Dermis blood vessel endothelial cell (primary cell): Measurements from ENCODE around the gene G3BP2. TPM values are rescaled to one million over a fixed set of nuclear protein-coding genes. Genes with fewer than 3 reads are reported as not detected.
"Not testable (repeated sequence)": the region's sequence is repeated elsewhere in the genome, so short reads cannot be mapped to it uniquely, and the experiment has no call there.

Experiments
- DNase-seq: peaks from one replicate; pipeline ENCODE4 v3.0.0; 2010
- total RNA-seq: library from RNA; depleted of rRNA; stranded (reverse); fragments of >200 nt; gene quantifications from 2 replicates; pipeline ENCODE4 v1.2.3, GENCODE V29; 2014

Gene G3BP2
- 239 and 264 TPM in 2 replicates for total RNA-seq

DNA sequence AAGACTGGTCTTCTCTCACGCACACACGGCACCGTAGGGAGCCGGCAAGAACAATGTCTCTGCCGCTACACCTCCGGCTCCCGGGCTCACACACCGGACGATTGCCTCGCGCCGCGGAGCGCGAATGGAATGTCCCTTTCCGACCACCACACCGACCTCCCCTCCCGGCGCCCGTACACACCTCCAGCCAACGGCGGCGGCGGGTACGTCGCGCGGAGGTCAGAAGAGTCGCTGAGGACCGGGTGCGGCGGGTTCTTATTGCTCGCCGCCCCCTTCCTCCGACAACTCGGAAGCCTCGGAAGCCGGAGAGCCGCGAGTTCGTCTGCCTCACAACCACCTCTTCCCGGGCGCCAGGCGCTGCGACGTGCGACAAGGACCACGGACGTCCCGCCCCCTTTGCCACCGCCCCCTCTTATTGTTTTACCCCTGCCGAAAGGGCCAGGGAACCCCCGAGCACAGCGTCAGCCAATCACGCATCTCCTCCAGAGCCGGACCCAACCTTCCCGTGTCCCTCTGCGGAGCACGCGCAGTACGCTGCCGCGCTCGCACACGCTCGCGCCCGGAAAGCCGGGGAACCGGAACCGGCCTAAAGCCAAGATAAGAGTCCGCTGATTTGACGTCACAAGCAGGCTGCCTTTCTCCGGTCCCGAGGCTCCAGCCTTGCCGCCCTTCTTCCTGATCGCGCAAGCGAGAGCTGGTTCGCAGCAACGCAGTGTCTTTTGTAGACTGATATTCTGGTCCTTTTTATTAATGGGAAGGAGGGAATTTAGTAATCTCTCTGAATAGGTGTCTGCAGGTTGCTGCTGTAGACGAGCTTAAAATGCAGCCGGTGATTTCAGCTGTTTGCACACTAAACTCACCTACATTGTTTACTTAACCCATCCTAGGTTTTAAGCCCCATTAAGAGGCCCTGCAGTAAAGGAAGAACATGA is at the start of gene G3BP2:
TSS of gene G3BP2 (minus strand) at position 385 of the 932 bp plus-strand sequence. CDS start 11,386 bp downstream, outside the sequence.
- DNase-seq, result peak; percentile 100

GRCh38 chr4:75722417-75722816 is 49.2 kb upstream of the G3BP2 start:
- no peak for DNase-seq

DNA sequence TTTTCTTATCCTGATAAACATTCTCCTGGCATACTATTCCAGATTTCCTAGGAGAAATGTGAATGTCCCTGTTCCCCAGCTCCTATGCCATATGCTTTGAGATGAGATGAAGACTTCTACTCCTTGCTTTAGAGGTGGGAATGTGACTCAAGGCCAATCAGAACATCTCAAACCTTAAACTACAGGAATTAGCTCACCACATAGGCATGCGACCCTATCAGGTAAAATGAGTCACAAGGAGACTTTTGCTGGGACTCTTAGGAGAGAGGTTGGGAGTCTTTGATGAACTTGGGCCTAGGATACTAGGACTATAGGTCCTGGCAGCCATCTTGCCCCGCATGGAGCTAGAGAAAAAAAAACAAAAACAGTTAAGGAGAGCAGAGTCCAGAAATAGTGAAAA is 45.3 kb upstream of the G3BP2 start:
- DNase-seq, result peak; percentile 20

DNA sequence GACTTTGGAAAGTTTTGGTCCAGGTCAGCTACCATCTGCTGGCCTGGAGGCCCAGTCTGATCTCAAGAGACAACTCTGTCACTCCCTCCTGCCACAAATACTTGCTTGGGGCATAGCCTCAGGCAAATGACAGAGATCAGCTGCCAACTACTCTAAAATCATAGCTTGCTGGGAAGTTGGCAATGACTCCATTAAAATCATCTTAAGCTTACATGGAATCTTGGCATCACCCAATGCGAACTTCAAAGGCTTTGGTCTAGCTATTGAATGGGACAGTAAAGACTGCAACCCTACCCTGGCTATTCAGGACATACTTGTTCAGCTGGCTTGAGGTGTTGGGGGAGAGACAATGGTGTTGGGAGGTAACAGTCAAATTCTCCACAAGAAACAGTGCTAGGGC is 44.2 kb upstream of the G3BP2 start:
- DNase-seq, result no peak

- DNase-seq, result not testable (repeated sequence)
These were observed 42.8 kb upstream of the G3BP2 start for GRCh38 chr4:75716054-75716453.

- DNase-seq, result no peak
These were observed 42.0 kb upstream of the G3BP2 start for GRCh38 chr4:75715105-75715799.

DNA sequence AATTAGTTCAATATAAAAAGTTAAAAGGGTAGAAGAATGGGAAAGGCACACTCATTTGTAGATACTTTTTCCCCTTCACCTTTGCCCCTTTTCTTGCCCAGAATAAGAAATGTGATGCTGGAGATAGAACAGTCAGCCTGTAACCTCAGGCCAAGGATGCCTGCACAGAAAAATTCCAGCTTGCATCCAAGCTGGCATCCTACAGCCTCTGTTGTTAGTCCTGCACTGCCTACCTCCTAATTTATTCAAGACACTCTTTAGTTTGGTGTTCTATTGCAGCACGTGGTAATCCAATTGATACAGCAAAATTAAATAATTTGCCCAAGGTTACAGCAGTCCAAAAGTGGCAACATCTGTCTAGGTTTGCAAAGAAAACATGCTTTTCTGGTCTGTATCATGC is 41.5 kb upstream of the G3BP2 start:
- no peak for DNase-seq

DNA sequence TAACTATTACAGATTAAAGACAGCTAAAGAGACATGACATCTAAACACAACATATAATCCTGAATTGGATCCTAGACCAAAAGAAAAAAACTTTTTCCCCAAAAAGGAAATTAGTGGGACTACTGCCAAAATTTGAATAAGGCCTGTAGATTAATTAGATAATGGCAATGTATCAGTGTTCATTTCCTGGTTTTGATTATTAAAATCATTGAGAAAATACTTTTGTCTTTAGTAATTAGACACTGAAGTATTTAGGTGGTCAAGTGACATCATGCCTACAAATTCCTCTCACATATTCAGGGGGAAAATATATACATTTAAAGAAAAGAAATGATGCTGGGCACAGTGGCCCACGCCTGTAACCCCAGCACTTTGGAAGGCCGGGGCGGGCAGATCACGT is 40.8 kb upstream of the G3BP2 start:
- no peak for DNase-seq

- peak; percentile 84 for DNase-seq
These were observed 37.0 kb upstream of the G3BP2 start for GRCh38 chr4:75710246-75710645.

GRCh38 chr4:75708218-75708691 is 35.0 kb upstream of the G3BP2 start:
- peak; percentile 20 for DNase-seq

DNA sequence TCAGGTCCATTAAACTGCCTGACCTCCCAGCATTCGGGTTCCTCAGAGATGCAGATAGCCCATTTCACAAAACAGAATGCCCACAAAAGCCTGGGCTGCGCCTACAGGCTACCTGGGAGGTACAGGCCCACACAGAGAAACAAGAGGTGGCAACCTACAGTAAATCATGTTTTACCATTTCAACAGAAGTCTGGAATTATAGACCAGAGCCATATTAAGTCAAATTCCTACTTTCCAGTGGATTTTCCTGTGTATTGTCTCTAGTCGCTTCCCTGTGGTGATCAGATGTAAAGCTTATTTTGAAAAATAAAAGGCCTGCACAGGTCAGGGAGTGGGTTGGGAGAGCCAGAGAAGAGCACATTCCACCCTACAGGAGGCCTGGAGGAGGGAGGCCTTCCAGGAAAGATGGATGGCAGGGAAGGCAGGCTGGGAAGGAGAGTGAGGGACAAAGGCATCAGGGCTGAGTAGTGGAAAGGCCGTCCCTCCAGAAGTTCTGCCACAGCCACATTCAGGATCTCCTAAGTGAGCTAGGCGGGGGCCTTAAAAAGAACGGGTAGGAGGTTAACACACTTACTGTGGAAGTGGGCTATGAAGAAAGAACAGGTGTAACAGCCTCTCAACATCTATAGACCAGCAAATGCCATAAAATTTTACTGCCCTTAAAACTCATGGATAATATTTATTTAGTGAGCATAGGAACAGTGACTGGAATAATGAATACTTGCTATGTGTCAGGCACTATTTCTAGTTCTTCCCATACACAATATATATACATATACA is 32.2 kb upstream of the G3BP2 start:
- no peak for DNase-seq

DNA sequence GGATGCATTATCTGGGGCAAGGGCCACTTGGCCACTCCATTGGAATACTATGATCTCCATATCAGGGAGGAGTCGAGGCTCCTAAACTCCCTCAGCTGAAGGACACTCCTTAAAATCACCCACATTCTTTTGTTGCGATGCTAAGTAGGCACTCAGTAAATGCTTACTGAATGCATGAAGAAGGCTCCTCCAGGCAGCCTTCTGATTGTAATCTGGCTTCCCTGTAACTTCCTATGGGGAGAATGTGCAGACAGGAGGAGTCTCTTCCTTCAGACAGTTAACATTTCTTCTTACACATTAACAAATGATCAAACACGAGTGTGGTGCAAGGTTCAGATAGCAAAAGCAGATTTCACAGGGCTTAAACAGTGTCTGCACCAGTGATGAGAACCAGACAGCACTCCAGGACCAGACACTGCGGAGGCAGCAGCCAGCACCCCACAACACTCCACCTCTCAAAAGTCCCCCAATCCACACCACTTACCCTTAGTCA is 29.8 kb upstream of the G3BP2 start:
- no peak for DNase-seq

- DNase-seq, result no peak
These were observed 26.1 kb upstream of the G3BP2 start for GRCh38 chr4:75699299-75699698.

DNA sequence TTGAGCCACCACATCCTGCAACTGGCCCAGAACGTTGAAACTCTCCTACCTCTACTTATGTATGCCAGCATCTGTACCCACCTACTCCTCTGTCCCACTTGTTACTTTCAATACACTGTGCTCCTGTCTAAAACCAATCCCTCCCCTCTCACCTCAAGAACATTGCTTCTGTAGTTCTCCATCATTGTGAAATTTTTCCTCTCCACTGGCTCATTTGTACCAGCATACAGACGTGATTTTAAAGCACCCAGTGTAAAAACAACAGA is 25.7 kb upstream of the G3BP2 start:
- no peak for DNase-seq

DNA sequence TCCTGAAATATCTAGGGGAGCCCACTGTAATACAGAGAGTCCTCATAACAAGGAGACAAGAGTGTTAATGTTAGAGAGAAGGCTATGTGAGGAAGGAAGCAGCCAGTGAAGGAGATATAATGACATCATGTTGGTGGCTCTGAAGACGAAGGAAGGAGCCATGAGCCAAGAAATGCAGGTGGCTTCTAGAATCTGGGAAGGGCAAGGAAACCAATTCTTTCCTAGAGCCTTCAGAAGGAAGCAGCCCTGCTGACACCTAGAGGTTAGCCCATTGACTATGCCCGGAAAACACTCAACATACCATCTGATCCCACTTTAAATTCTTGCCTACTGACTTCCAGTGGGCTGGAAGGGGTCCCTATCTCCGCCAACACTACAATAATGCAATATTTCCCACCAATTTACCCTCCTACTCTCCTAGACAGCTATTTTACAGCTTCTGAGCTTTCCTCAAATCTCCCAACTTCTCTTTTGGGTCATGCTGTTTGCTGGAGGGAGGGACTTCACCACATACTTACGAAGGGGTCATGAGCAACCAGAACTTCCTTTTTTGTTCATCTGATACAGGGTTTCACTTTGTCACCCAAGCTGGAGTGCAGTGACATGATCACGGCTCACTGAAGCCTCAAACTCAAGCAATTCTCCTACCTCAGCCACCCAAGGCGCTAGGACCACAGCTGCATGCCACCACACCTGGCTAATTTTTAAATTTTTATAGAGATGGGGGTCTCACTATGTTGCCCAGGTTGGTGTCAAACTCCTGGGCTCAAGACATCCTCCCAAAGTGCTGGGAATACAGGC is 25.2 kb upstream of the G3BP2 start:
- DNase-seq, result peak; percentile 24

DNA sequence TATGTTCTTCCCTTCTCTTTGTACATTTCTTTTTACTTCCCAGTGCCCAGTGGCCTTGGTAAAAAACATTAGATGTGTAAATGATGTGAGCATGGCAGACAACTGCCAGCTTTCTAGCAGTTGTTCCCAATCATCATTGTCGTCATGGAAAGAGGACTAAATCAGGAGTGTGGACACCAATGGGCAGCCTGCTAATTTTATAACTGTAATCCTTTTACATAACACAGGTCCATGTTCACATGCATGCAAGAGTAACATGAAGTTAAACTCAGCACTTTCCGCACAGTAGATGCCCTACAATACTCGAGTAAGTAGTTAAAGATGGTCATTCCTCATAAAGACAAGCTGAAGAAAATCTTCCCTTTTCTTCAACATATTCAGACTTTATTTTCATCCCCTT is 23.4 kb upstream of the G3BP2 start:
- DNase-seq, result no peak

GRCh38 chr4:75696071-75696470 is 22.9 kb upstream of the G3BP2 start:
- no peak for DNase-seq

DNA sequence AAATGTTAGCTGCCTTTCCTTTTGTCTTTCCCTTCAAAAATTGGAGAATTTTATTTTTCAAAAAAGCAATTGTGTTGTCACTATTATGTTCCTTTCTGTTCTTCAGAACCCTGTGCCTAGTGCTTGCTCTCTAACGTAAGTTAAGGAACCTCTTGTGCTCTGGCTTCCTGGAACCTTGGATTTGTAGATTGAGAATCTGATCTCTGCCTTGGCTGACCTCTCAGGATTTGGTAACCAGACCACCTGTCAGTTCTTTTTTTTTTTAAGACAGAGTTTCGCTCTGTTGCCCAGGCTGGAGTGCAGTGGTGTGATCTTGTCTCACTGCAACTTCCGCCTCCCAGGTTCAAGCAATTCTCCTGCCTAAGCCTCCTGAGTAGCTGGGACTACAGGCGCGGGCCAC is 18.9 kb upstream of the G3BP2 start:
- DNase-seq, result not testable (repeated sequence)

DNA sequence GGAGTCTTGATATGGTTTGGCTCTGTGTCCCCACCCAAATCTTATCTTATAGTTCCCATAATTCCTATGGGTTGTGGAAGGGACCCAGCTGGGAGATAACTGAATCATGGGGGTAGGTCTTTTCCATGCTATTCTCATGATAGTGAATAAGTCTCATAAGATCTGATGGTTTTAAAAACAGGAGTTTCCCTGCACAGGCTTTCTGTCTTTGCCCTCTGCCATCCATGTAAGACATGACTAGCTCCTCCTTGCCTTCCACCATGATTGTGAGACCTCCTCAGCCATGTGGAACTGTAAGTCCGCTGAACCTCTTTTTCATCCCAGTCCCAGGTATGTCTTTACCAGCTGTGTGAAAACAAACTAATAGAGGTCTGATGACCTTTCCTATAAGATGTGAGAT is 13.9 kb upstream of the G3BP2 start:
- DNase-seq, result not testable (repeated sequence)

DNA sequence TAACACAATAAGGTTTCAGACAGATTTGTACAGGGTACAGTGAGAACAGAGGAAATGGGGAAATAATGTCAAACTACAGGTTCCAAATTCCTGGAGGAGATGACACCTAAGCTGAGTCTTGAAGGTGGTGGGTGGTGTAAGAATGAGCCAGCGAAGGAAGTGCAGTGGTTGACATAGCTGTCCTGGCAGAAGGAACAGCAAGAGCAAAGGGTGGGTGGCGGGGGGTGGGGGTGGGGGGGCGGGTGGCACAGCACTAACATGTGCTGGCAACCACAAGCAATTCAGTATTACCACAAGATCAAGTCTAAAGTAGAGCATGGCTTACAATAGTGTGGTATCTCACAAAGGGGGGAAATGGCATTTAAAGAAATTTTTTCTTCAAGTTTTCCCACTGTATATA is 13.1 kb upstream of the G3BP2 start:
- DNase-seq, result no peak

- no peak for DNase-seq
These were observed 12.5 kb upstream of the G3BP2 start for GRCh38 chr4:75685546-75686189.
